AG04450 (cell line): ENCODE measurements around the gene RASD2. TPM values are rescaled to one million over a fixed set of nuclear protein-coding genes. Genes with fewer than 3 reads are reported as not detected.

ENCODE experiments used
- CTCF ChIA-PET: fragments of 300-600, 350-600 bp; formaldehyde crosslinking; extraction: SDS; loops from one replicate; lab custom pipeline; 2022; ENCODE audit warnings: antibody characterized with exemption, inconsistent platforms; lab: Charles Lee
- POLR2A ChIA-PET: fragments of 350-600 bp; formaldehyde crosslinking; extraction: SDS; loops from one replicate; lab custom pipeline; 2021; ENCODE audit warnings: antibody characterized with exemption, inconsistent platforms; lab: Yijun Ruan, JAX
- DNase-seq: peaks from one replicate; pipeline ENCODE4 v3.0.0-alpha.2; 2011; ENCODE audit warnings: low read depth, low spot score
- H3K27ac ChIP-seq: one replicate; pipeline ENCODE4 v1.5.1; 2012; ENCODE audit warnings: low read depth, low read length, control low read depth
- H3K27me3 ChIP-seq: one replicate; pipeline ENCODE4 v1.6.0; 2012; ENCODE audit warnings: low read length; ENCODE audit not compliant: control insufficient read depth, insufficient read depth
- H3K4me3 ChIP-seq: 2 replicates; pipeline ENCODE4 v1.5.1; 2011; ENCODE audit warnings: mild to moderate bottlenecking, low read depth, low read length, control low read depth
- H3K9me3 ChIP-seq: 2 replicates; pipeline ENCODE4 v1.5.1; 2012; ENCODE audit warnings: low read length; ENCODE audit not compliant: control insufficient read depth, insufficient read depth
- CTCF ChIP-seq: IDR thresholded peaks from 2 replicates; pipeline ENCODE4 v1.5.1; 2011; ENCODE audit warnings: low read depth, low read length, control low read depth, inconsistent platforms
- polyA plus RNA-seq: library from polyadenylated mRNA; depleted of rRNA; stranded (reverse); fragments of >200 nt; gene quantifications from 2 replicates; pipeline ENCODE4 v1.2.3, GENCODE V29; 2011

The RASD2 gene
- polyA plus RNA-seq, 1 experiment, result 0.14 TPM

GRCh38 chr22:35560366-35560765 lies 19.7 kb downstream of the RASD2 start:
- POLR2A ChIA-PET, result no interaction called here
- no peak for DNase-seq
- H3K4me3 ChIP-seq, result no peak overlapping the region
- TF ChIP-seq CTCF, result no peak
- CTCF ChIA-PET, result interaction anchor here (0.8 kb wide), 1 partner anchor 130 kb away, joined by 7 read pairs; no protein-coding TSS in a partner anchor
- peaks cover 6% of the 10 kb centered on the region; the same call in 1 of the 2 replicates for H3K9me3 ChIP-seq
- no peak overlapping the region for H3K27ac ChIP-seq
- H3K27me3 ChIP-seq, result peaks cover 3% of the 10 kb centered on the region

- no peak overlapping the region for H3K27ac ChIP-seq
- ChIA-PET CTCF (interaction anchor here (0.6 to 0.8 kb wide), 3 partner anchors 8 to 210 kb away, joined by 3 to 7 read pairs (median 3); no protein-coding TSS in a partner anchor), POLR2A (no interaction called here)
- DNase-seq, result no peak
- H3K27me3 ChIP-seq, result peaks cover 3% of the 10 kb centered on the region
- H3K9me3 ChIP-seq, result peaks cover 6% of the 10 kb centered on the region; the same call in 1 of the 2 replicates
- no peak for TF ChIP-seq CTCF
- no peak overlapping the region for H3K4me3 ChIP-seq
These were observed 20.2 kb downstream of the RASD2 start for GRCh38 chr22:35560824-35561223.

- H3K9me3 ChIP-seq, result peaks cover 6% of the 10 kb centered on the region; the same call in 1 of the 2 replicates
- no peak for TF ChIP-seq CTCF
- no peak overlapping the region for H3K27ac ChIP-seq
- no peak overlapping the region for H3K4me3 ChIP-seq
- ChIA-PET CTCF (interaction anchor here (0.5 to 0.7 kb wide), 2 partner anchors 93 to 211 kb away, joined by 3 read pairs; no protein-coding TSS in a partner anchor), POLR2A (no interaction called here)
- H3K27me3 ChIP-seq, result peaks cover 3% of the 10 kb centered on the region
- DNase-seq, result peak; percentile 38
These were observed 21.3 kb downstream of the RASD2 start for GRCh38 chr22:35561796-35562526.

- ChIA-PET POLR2A (no interaction called here), CTCF (interaction anchor here (0.5 to 2.3 kb wide), 4 partner anchors 18 to 212 kb away, joined by 5 to 8 read pairs (median 6); no protein-coding TSS in a partner anchor)
- Histone ChIP-seq H3K9me3 (peaks cover 6% of the 10 kb centered on the region; the same call in 1 of the 2 replicates), H3K4me3 (no peak overlapping the region), H3K27ac (no peak overlapping the region), H3K27me3 (no peaks in the 10 kb centered on the region)
- no peak for TF ChIP-seq CTCF
- DNase-seq, result no peak
These were observed 22.6 kb downstream of the RASD2 start for GRCh38 chr22:35563211-35563610.
